ENCODE data around the gene PTRHD1. TPM values are rescaled to one million over a fixed set of nuclear protein-coding genes. Genes with fewer than 3 reads are reported as not detected.

The PTRHD1 gene
- total and polyA plus RNA-seq, 2 donors from 2014 or later: 21.7 to 56.4 TPM

GRCh38 chr2:24774373-24774772 lies 18.8 kb downstream of the PTRHD1 start:
- intact Hi-C loops (cut with DNase I): no loop called here
- Histone ChIP-seq H3K9ac (ENCODE audit: low read length in 3 of 3) (no peak overlapping the region), H3K36me3 (ENCODE audit: control insufficient read depth in 2 of 3, insufficient read depth in 3 of 3, low read length in 3 of 3) (peaks cover 4 to 9% (median 6%) of the 10 kb centered on the region in 3 donors), H3K4me3 (ENCODE audit: low read length in 3 of 3) (no peak overlapping the region), H3K27ac (ENCODE audit: low read depth in 2 of 2, low read length in 2 of 2) (no peak overlapping the region), H3K4me1 (ENCODE audit: control insufficient read depth in 2 of 3, insufficient read depth in 2 of 3, low read depth in 1 of 3, low read length in 3 of 3) (peaks cover 0 to 4% (median 0%) of the 10 kb centered on the region in 3 donors), H3K27me3 (ENCODE audit: control insufficient read depth, insufficient read depth, low read length) (no peaks in the 10 kb centered on the region), H3K9me3 (ENCODE audit: control insufficient read depth in 2 of 3, insufficient read depth in 1 of 3, low read length in 3 of 3) (no peaks in the 10 kb centered on the region)
- TF ChIP-seq, protein P1, sequence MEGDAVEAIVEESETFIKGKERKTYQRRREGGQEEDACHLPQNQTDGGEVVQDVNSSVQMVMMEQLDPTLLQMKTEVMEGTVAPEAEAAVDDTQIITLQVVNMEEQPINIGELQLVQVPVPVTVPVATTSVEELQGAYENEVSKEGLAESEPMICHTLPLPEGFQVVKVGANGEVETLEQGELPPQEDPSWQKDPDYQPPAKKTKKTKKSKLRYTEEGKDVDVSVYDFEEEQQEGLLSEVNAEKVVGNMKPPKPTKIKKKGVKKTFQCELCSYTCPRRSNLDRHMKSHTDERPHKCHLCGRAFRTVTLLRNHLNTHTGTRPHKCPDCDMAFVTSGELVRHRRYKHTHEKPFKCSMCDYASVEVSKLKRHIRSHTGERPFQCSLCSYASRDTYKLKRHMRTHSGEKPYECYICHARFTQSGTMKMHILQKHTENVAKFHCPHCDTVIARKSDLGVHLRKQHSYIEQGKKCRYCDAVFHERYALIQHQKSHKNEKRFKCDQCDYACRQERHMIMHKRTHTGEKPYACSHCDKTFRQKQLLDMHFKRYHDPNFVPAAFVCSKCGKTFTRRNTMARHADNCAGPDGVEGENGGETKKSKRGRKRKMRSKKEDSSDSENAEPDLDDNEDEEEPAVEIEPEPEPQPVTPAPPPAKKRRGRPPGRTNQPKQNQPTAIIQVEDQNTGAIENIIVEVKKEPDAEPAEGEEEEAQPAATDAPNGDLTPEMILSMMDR (IDR thresholded peaks at IDR 0.05; ENCODE audit: borderline replicate concordance, extremely low read depth, insufficient read depth): no peak
- DNase-seq (no peak), FAIRE-seq (no peak)

DNA sequence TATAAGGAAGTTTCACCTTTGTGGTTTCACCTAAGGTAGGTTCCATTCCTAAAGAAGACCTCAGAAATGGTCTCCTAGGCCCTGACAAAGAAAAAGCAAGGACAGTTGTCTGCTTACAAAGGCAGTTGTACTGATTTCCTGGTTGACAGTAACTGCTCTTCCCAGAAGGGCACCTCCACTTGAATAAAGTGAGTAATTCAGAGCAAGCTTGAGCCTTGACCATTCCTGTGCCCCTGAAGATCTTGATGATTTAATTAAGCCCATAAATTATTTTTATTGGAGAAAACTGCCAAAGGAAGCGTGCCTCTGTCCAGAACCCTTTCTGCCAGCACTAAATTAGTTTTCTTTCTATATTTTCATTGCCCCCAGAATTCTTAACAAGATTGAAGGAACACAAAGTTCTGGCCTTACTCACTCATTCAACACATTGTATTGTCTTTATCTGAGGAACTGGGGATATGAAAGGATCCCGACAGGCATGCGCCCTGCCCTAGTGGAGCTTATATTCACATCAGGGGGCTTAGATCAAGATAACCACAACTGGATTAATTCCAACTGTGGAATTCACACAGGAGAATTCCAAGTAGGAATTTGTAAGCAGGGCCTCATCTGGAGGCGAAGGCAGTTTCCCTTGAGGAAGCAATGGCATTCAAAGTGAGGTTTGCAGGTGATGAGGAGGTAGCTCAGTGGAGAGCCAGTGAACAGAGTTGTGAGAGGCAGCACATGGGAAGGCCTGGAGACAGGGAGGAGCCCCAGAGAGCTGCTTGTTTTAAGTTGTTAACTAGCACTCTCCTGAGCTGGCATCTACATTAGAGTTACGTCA lies 21.2 kb downstream of the PTRHD1 start:
- intact Hi-C loops (cut with DNase I): no loop called here
- Histone ChIP-seq H3K27ac (ENCODE audit: low read depth in 2 of 2, low read length in 2 of 2) (no peak overlapping the region), H3K4me3 (ENCODE audit: low read length in 3 of 3) (no peak overlapping the region), H3K9ac (ENCODE audit: low read length in 3 of 3) (no peak overlapping the region), H3K4me1 (ENCODE audit: control insufficient read depth in 2 of 3, insufficient read depth in 2 of 3, low read depth in 1 of 3, low read length in 3 of 3) (no peaks in the 10 kb centered on the region), H3K9me3 (ENCODE audit: control insufficient read depth in 2 of 3, insufficient read depth in 1 of 3, low read length in 3 of 3) (no peaks in the 10 kb centered on the region), H3K36me3 (ENCODE audit: control insufficient read depth in 2 of 3, insufficient read depth in 3 of 3, low read length in 3 of 3) (peaks cover 4 to 15% (median 6%) of the 10 kb centered on the region in 3 donors), H3K27me3 (ENCODE audit: control insufficient read depth, insufficient read depth, low read length) (no peaks in the 10 kb centered on the region)
- peak in 2 of 5 donors; percentile 33 to 35 for DNase-seq
- FAIRE-seq: no peak
- TF ChIP-seq, protein P1 (IDR thresholded peaks at IDR 0.05; ENCODE audit: borderline replicate concordance, extremely low read depth, insufficient read depth): no peak

- Histone ChIP-seq H3K36me3 (ENCODE audit: control insufficient read depth in 2 of 3, insufficient read depth in 3 of 3, low read length in 3 of 3) (peaks cover 4 to 15% (median 6%) of the 10 kb centered on the region in 3 donors), H3K9me3 (ENCODE audit: control insufficient read depth in 2 of 3, insufficient read depth in 1 of 3, low read length in 3 of 3) (no peaks in the 10 kb centered on the region), H3K4me1 (ENCODE audit: control insufficient read depth in 2 of 3, insufficient read depth in 2 of 3, low read depth in 1 of 3, low read length in 3 of 3) (no peaks in the 10 kb centered on the region), H3K27me3 (ENCODE audit: control insufficient read depth, insufficient read depth, low read length) (no peaks in the 10 kb centered on the region), H3K9ac (ENCODE audit: low read length in 3 of 3) (no peak overlapping the region), H3K27ac (ENCODE audit: low read depth in 2 of 2, low read length in 2 of 2) (no peak overlapping the region), H3K4me3 (ENCODE audit: low read length in 3 of 3) (no peak overlapping the region)
- peak in 3 of 5 donors; percentile 45 to 86 (median 73) for DNase-seq
- intact Hi-C loops (cut with DNase I): no loop called here
- FAIRE-seq: no peak
- TF ChIP-seq, protein P1 (IDR thresholded peaks at IDR 0.05; ENCODE audit: borderline replicate concordance, extremely low read depth, insufficient read depth): no peak
These were observed 22.1 kb downstream of the PTRHD1 start for GRCh38 chr2:24771061-24771460.

Measured in kidney (tissue), 14 donors.